ENCODE results near the gene PREX1.

DNA sequence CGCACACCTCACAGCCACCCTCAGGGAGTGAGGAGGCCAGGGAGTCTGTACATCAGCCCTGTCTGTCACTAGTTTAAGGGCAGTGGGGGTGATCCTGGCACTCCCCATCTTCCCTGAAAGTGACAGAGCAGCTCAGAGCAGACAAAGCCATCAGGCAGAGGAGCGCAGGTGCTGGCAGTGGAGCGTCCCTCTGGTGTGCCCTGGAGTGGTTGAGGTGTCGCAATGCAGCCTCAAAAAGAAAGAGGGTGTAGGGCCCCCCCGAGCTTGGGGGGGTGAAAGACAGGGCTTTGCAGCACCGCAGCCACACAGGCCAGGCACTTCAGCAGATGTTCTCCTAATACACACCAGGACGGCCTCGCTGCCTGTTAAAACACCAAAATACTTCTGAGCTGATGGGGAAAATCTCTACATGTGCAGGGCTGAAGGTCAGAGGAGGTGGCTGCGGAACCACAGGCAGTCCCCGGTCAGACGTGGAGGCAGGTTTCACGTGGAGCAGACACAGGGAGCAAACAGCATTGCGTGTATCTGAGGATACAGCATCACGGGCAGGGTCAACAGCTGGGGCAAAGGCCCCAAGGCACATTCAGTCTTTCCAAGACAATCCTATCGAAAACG is 69.5 kb downstream of the PREX1 start:
- TF ChIP-seq, protein P1, sequence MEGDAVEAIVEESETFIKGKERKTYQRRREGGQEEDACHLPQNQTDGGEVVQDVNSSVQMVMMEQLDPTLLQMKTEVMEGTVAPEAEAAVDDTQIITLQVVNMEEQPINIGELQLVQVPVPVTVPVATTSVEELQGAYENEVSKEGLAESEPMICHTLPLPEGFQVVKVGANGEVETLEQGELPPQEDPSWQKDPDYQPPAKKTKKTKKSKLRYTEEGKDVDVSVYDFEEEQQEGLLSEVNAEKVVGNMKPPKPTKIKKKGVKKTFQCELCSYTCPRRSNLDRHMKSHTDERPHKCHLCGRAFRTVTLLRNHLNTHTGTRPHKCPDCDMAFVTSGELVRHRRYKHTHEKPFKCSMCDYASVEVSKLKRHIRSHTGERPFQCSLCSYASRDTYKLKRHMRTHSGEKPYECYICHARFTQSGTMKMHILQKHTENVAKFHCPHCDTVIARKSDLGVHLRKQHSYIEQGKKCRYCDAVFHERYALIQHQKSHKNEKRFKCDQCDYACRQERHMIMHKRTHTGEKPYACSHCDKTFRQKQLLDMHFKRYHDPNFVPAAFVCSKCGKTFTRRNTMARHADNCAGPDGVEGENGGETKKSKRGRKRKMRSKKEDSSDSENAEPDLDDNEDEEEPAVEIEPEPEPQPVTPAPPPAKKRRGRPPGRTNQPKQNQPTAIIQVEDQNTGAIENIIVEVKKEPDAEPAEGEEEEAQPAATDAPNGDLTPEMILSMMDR (IDR thresholded peaks at IDR 0.05): no peak
- no peak for TF ChIP-seq POLR2A (IDR thresholded peaks at IDR 0.05)
